Stimulated activated CD8-positive, alpha-beta memory T cell treated with anti-CD3 and anti-CD28 coated beads, Interleukin-2, amount 100 ng/mL, for 48 hours (primary cell): ENCODE measurements around the gene HLA-G.

ENCODE experiments used
- DNase-seq, 2 donors: peaks; one replicate each; pipeline ENCODE4 v3.0.0-alpha.2; 2020; ENCODE audit warnings: low read depth in 2 of 2

Gene HLA-G

GRCh38 chr6:29816030-29816429, 11.6 kb upstream of the HLA-G start:
- DNase-seq = no peak

DNA sequence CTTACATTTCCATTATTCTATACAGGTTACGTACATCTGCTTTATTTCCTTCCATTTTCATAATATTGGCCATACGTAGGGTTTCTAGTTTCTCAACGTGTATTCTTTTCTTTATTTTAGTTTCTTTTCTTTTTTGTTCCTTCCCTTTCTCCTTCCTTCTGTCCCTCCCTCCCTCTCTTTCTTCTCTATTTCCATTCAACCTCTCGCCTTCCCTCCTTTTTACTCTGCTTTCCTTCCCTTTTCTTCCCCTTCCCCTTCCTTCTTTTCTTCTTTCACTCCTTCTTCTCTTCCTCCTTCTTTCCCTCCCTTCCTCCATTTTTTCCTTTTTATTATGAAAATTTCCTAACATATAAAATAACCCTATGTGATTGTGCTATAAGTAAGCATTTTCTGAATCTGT, 8.7 kb upstream of the HLA-G start:
- DNase-seq = no peak

GRCh38 chr6:29824144-29824543, 3.5 kb upstream of the HLA-G start:
- DNase-seq = no peak

DNA sequence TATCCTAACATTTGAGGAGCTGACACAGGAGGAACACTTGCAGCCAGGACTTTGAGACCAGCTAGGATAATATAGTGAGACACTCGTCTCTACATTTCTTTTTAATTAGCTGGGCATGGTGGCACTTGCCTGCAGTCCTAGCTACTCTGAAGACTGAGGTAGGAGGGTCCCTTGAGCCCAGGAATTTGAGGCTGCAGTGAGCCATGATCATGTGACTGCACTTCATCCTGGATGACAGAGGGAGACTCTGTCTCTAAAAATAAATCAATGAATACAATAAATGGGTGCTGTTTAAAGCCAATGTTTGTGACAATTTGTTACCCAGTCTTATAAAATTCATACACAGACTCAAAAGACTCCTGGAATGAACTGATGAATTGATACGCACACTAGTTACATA, 1.8 kb upstream of the HLA-G start:
- no peak for DNase-seq

DNA sequence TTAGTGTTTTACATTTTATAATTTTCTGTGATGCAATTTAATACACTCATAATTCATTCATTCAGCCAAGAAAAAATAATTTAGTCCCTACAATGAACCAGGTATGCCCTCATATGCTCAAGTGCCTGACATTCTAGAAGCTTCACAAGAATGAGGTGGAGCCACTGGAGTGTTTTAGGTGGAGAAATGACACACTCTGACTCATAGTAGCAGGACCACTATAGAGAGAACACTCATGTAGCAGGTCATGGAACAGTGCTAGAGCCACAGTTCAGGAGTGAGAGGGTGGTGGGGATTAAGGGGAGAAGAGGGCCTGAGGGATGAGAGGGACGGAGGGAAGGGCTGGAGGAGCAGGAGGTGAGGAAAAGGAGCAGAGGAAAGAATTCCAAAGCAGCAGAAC, 1.4 kb upstream of the HLA-G start:
- no peak for DNase-seq

GRCh38 chr6:29828471-29828797, 809 bp downstream of the HLA-G start:
- DNase-seq = no peak

- DNase-seq = no peak
Observed at GRCh38 chr6:29829766-29830165, 2.1 kb downstream of the HLA-G start.

GRCh38 chr6:29830409-29830808, 2.8 kb downstream of the HLA-G start:
- DNase-seq = no peak

DNA sequence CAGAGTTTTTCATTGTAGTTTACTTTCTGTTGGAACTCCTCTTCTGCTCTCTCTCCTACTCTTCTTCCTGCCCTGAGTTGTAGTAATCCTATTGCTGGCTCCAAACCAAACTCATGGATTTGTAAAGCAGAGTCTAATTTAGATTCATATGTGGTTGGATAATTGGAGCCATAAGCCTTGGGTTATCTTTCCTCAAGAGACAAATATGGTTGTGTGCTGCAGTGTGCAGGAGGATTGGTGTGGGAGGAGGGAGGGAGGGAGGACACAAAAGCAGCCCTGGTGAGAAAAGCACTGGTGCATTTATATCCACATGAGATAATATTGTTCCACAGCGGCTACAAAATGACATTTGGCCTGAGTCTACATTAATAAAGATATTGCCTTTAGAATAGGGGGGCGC, 4.2 kb downstream of the HLA-G start:
- no peak for DNase-seq

DNA sequence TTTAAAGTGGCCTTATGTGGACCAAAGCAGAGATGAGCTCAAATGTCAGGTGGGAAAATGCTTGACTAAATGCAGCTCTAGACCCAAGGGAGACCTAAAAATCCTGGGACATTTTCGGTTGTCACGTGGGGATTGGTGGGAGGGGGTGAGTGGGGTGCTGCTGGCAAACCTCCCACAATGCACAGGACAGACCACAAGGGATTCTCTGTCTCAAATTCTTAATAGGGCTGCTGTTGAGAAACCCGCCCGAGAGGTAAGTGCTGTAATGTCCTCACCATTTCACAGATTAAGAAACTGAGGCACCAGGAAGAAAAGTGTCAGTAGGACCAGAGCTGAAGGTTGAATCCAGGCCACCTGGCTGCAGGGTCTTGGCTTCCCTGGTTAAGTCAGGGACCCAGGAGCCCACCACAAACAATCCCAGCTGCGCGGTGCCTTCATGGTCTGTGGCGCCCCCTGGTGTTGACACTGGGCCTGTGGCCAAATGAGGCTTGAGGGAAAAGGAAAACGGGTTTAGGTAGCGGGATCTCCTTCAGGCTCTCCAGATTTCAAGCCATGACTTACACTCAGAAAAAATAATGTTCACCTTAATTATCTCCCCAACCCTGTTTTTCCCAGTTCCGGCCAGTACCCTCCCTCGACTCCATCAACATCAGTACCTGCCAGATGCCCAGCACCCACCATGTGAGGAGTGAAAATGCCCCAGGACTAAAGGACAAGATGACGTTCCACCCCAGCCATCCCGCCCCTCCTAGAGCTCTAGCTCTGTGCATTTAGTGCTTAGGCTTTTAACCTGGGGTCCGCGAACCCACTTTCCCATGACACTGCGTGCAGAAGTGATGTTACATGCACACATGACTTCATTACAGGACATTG, 7.2 kb downstream of the HLA-G start:
- DNase-seq = peak; percentile 26 to 46

DNA sequence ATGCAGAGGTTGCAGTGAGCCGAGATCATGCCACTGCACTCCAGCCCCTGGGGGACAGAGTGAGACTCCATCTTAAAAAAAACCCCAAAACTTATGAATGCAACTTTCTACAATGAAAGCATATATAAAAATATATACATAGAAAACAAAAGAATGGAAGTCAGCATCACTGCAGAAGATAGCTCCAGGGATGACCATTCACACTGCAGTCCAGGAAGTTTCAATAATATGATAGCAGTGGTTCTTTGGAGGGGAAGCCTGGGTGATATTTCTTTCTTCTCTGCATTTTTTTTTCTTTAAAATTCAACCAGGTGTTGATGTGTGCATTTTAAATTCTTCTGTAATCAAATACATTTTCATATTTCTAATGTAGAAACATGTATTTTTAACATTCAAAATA, 12.3 kb downstream of the HLA-G start:
- DNase-seq = no peak

- DNase-seq = no peak
Observed at GRCh38 chr6:29841030-29841429, 13.4 kb downstream of the HLA-G start.

- DNase-seq = peak in 1 of 2 donors; percentile 24
Observed at GRCh38 chr6:29845405-29846006, 17.9 kb downstream of the HLA-G start.

- peak; percentile 68 to 75 for DNase-seq
Observed at GRCh38 chr6:29847871-29848630, 20.4 kb downstream of the HLA-G start.

DNA sequence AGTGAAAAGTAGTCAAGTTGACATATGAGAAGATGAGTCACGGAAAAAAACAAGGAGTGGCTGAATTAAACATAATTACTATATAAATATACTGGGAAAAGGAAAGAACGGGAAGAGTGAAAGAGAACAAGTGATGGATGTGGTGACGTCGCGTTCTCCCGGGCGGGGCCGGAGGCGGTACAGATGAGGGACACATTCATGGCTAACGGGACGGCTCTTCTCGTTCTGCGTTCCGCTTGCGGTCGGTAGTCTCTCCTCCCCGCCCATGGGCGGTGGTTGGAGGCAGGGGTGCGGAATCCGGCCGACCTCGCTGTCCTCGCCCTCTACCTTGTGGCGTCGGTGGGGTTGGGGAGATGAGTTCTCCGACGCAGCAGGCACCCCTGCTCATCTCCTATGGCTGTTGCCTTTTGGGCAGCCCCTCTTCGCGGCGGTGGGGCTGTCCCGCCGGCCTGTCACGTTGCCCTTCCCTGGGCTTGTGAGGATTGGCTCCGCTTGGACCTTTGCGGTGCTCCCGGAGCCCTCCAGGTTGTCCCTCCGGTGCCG, 22.5 kb downstream of the HLA-G start:
- DNase-seq = peak in 1 of 2 donors; percentile 14

DNA sequence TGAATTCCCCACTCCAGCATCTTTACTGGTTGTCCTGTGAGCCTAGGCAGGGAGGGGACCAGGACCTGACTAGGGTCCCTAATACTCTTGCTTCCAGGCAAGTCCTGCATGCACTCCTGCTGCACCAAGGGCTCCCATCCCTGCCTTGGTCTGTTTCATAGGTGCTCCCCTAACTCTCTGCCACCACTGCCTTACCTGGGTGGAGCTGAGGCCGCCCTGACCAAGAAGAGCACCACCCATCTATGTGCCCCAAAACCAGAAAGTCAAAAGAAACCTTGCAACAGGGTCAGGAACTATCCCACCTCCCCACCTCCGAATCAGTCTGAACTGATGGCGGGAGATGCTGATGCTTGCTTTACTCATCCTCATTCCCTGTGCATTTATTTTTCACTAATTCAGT, 23.6 kb downstream of the HLA-G start:
- DNase-seq = no peak

DNA sequence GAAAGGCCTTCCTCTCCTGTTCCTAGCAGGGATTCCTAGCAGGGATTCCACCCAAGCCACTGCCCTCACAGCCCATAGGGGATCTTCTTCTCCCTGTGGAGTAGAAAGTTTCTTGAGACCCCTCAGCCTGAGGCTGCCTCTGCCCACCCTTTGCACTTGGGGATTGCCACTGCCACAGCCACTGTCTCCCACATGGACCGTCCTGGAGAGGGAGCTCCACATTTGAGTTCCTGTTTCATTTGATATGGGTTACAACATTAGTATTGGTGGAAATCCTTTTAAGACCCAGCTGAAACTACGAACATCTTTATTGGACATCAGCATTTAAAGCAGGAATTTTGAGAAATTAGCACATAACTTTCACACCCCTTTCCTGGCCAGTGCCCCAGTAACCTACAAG, 25.6 kb downstream of the HLA-G start:
- no peak for DNase-seq

DNA sequence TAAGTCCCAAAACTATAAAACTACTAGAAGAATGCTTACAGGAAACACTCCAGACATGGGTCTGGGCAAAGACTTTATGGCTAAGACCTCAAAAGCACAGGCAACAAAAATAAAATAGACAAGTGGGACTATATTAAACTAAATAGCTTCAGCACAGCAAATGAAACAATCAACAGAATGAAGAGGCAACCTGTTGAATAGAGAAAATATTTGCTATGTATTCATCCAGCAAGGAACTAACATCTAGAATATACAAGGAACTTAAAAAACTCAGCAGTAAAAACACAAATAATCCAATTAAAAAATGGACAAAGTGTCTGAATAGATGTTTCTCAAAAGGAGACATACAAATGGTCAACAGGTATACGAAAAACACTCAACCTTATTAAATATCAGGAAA, 30.4 kb downstream of the HLA-G start:
- no peak for DNase-seq

DNA sequence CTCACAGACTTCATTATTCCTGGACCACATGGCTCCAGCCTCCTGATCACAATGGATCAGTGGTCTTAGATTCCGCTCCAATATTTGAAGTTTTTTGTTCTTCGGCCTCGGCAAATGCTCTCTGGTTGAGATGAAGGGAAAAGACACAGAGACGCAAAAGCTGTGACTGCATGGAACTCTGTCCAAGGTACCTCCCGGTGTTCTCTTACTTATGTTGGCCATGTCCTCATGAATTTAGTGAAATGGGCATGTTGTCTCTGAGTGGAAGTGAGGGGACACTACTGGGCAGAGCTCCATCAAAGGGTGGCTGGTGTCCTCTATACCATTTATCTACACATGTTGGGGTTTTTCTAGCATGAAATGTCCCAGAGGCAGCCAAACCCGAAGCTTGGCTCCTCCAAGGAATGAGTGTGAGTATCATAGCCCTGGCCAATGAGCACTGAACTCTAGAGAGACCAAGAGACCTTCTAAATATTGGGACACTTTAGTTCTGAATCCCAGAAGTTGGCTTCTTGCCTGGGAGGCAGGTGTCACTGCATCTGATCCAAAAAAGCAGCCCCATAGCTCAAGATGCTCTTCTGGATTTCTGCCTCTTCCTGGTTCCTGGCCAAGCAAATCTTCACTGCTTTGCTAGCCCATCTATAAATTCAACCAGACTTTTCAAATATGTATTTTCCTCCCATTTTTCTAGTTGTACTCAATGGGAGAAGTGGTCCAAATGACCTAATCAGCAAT, 34.1 kb downstream of the HLA-G start:
- no peak for DNase-seq

DNA sequence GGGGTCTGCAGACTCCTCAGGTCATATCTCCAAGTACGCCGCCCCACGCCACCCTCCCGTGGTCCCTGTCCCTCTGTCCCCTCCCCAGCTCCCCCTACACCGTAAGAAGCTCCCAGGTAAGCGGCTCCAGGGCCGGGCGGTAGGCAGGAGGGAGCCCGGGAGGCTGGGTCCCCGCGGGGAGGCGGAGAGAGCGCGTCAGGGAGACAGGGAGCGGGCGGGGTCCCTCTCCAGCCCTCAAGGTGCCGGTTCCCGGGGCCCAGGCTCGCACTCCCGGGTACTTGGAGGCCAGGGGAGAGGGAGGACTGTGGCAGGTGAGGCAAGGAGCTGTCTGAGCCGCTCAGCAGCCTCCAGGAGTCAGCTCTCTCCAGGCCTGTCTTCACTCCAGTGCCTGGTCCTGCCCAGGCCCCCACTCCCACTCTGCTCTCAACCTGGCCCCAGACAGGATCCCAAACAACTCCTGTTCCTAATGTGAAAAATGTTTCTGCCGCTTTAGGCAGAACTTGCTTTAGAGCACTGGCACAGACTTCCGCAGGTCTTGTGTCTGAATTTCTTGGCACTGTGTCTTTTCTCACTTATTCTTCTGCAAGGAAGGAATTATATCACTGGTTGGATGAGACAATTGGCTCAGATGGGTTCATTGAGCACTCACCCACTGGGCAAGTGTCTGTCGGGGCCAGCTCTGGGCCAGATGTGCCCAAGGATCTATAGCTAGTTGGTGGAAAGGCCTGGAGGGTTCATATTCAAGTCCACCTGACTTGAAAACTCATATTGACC, 36.6 kb downstream of the HLA-G start:
- DNase-seq = no peak

DNA sequence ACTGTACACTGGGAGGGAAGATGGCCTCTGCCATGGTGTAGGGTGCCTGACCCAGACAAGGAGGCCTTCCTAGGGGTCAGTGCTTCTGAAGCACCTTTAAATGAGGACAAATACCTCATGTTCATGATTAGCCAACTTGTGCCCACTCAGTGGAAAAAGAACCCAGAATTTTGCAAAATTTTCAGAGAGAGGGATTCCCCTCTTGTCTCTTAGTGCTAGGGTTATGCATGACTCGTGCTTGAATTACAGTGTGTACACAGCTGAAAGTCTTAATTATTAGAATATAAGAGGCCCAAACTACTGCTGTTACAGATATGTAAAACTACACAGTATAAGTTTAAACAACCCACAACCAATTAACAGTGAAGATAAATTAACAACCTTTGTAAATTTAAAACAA, 38.0 kb downstream of the HLA-G start:
- DNase-seq = no peak
